GM18951 (cell line): ENCODE measurements around the gene OCIAD1.
"Not testable (repeated sequence)": the region's sequence is repeated elsewhere in the genome, so short reads cannot be mapped to it uniquely, and the experiment has no call there.

Experiments
- POLR2A ChIP-seq: IDR thresholded peaks from 4 replicates; pipeline ENCODE4 v1.6.1; 2011; ENCODE audit warnings: mild to moderate bottlenecking; ENCODE audit not compliant: insufficient read length, insufficient read depth; ENCODE audit errors: extremely low read depth
- in situ Hi-C: fragments of 300-500 bp; cut with MboI; formaldehyde crosslinking; loops from one replicate; pipeline ENCODE4 v1.12.0; 2022; ENCODE audit warnings: low sequenced_read_pairs, mixed read lengths, inconsistent platforms; ENCODE audit not compliant: unreplicated experiment

Gene OCIAD1

GRCh38 chr4:48799157-48799556, 31.7 kb upstream of the OCIAD1 start:
- in situ Hi-C loops, result no loop called here
- no peak for TF ChIP-seq POLR2A

GRCh38 chr4:48800155-48800554, 30.7 kb upstream of the OCIAD1 start:
- in situ Hi-C loops, result not testable (repeated sequence)

- no peak for TF ChIP-seq POLR2A
- in situ Hi-C loops, result no loop called here
These were observed 29.7 kb upstream of the OCIAD1 start for GRCh38 chr4:48801016-48801715.

GRCh38 chr4:48804584-48805301, 26.1 kb upstream of the OCIAD1 start:
- in situ Hi-C loops, result no loop called here
- TF ChIP-seq POLR2A, result no peak

- TF ChIP-seq POLR2A, result no peak
- in situ Hi-C loops, result no loop called here
These were observed 18.0 kb upstream of the OCIAD1 start for GRCh38 chr4:48812866-48813265.

- in situ Hi-C loops, result no loop called here
- TF ChIP-seq POLR2A, result no peak
These were observed 16.9 kb upstream of the OCIAD1 start for GRCh38 chr4:48813964-48814363.

- in situ Hi-C loops, result no loop called here
- no peak for TF ChIP-seq POLR2A
These were observed 15.4 kb upstream of the OCIAD1 start for GRCh38 chr4:48815483-48815882.

- in situ Hi-C loops, result not testable (repeated sequence)
These were observed 14.6 kb upstream of the OCIAD1 start for GRCh38 chr4:48816297-48816696.

- in situ Hi-C loops, result no loop called here
- no peak for TF ChIP-seq POLR2A
These were observed 13.9 kb upstream of the OCIAD1 start for GRCh38 chr4:48816971-48817370.

GRCh38 chr4:48821431-48821830, 9.5 kb upstream of the OCIAD1 start:
- in situ Hi-C loops, result not testable (repeated sequence)

GRCh38 chr4:48827622-48828021, 3.3 kb upstream of the OCIAD1 start:
- in situ Hi-C loops, result no loop called here
- no peak for TF ChIP-seq POLR2A

- in situ Hi-C loops, result no loop called here
These were observed 693 bp downstream of the OCIAD1 start for GRCh38 chr4:48831532-48832030.

GRCh38 chr4:48832571-48832970, 1.7 kb downstream of the OCIAD1 start:
- TF ChIP-seq POLR2A, result no peak
- in situ Hi-C loops, result no loop called here

More at GRCh38 chr4:48831532-48832030, 693 bp downstream of the OCIAD1 start:
- TF ChIP-seq POLR2A, result no peak

GRCh38 chr4:48836658-48837057, 5.8 kb downstream of the OCIAD1 start:
- in situ Hi-C loops, result no loop called here
- TF ChIP-seq POLR2A, result no peak
